SH-SY5Y (cell line): Measurements from ENCODE around the gene ANKLE1.

ENCODE experiments used
- GATA2 ChIP-seq: IDR thresholded peaks from 2 replicates; pipeline ENCODE4 v1.6.1; 2011; ENCODE audit warnings: mild to moderate bottlenecking, low read depth, low read length
- GATA3 ChIP-seq: IDR thresholded peaks from 2 replicates; pipeline ENCODE4 v1.6.1; 2011; ENCODE audit warnings: low read depth, mild to moderate bottlenecking, low read length, moderate library complexity

GRCh38 chr19:17263712-17264640, 17.7 kb upstream of the ANKLE1 start:
- TF ChIP-seq GATA3 (no peak), GATA2 (no peak)
